Endothelial cell of umbilical vein (primary cell): Measurements from ENCODE around the gene CTNND2. TPM values are rescaled to one million over a fixed set of nuclear protein-coding genes. Genes with fewer than 3 reads are reported as not detected.

Source experiments
- BruUV-seq: library from RNA; stranded (reverse); fragments of 400-500 nt; replicated peaks from 2 replicates; lab custom pipeline; 2021; lab: Mats Ljungman, UMichigan
- CTCF ChIA-PET: fragments of 300-600, 350-600 bp; sonication (Branson Sonifier 250); formaldehyde crosslinking; loops from one replicate; lab custom pipeline; 2021; ENCODE audit warnings: antibody characterized with exemption, inconsistent platforms; lab: Charles Lee
- POLR2A ChIA-PET: fragments of 300-600, 350-600 bp; sonication (Branson Sonifier 250); formaldehyde crosslinking; loops from one replicate; lab custom pipeline; 2021; ENCODE audit warnings: antibody characterized with exemption, inconsistent platforms; lab: Charles Lee
- DNase-seq: peaks from one replicate; pipeline ENCODE4 v3.0.0-alpha.2; 2011; ENCODE audit warnings: low read depth, low spot score
- FAIRE-seq: peaks from 2 replicates; lab custom pipeline; 2011; peaks lifted over from hg19 to GRCh38; lab: Jason Lieb, UNC
- H2AFZ ChIP-seq: 2 replicates; pipeline ENCODE4 v1.6.0; 2012; ENCODE audit warnings: low read depth, low read length, control low read depth, inconsistent platforms
- H3K27ac ChIP-seq: 2 replicates; pipeline ENCODE4 v1.5.1; 2011; ENCODE audit warnings: low read depth, mild to moderate bottlenecking, control low read depth, low read length, moderate library complexity; ENCODE audit not compliant: insufficient read depth
- H3K27me3 ChIP-seq, 2 experiments: 2 replicates each; pipeline versions ENCODE4 v1.6.0 to v1.6.1; 2011; ENCODE audit warnings: low read length in 2 of 2, mixed read lengths in 1 of 2; ENCODE audit not compliant: control insufficient read depth in 2 of 2, insufficient read depth in 2 of 2
- H3K36me3 ChIP-seq, 2 experiments: 2 replicates in 1 of 2; 3 replicates in 1 of 2; pipeline ENCODE4 v1.5.1; 2011; ENCODE audit warnings: low read length in 2 of 2, mild to moderate bottlenecking in 1 of 2, moderate library complexity in 1 of 2; ENCODE audit not compliant: control insufficient read depth in 2 of 2, insufficient read depth in 2 of 2; ENCODE audit errors: extremely low read depth in 1 of 2
- H3K4me1 ChIP-seq: 3 replicates; pipeline ENCODE4 v1.5.1; 2011; ENCODE audit warnings: mild to moderate bottlenecking, low read length; ENCODE audit not compliant: control insufficient read depth, insufficient read depth; ENCODE audit errors: extremely low read depth
- H3K4me2 ChIP-seq: 2 replicates; pipeline ENCODE4 v1.6.1; 2011; ENCODE audit warnings: low read length, control low read depth, mixed read lengths; ENCODE audit not compliant: insufficient read depth
- H3K4me3 ChIP-seq, 3 experiments: fragments of 200-600 bp in 1 of 3; sonication (generic), shearing (Covaris generic) in 1 of 3; replicated peaks in 1 of 3; 2 replicates each; pipeline ENCODE4 v1.5.1; 2011 to 2016; ENCODE audit warnings: control low read depth in 3 of 3, low read length in 3 of 3, mild to moderate bottlenecking in 2 of 3, inconsistent platforms in 1 of 3, low read depth in 1 of 3, moderate library complexity in 1 of 3; ENCODE audit not compliant: insufficient read depth in 1 of 3
- H3K79me2 ChIP-seq: 2 replicates; pipeline ENCODE4 v1.6.0; 2012; ENCODE audit warnings: low read length, inconsistent platforms; ENCODE audit not compliant: control insufficient read depth, insufficient read depth
- H3K9ac ChIP-seq: replicated peaks from 2 replicates; pipeline ENCODE3; 2011; ENCODE audit warnings: low read length, control low read depth; ENCODE audit not compliant: insufficient read depth; ENCODE audit errors: extremely low read depth
- H3K9me1 ChIP-seq: replicated peaks from 3 replicates; pipeline ENCODE4 v1.6.0; 2011; ENCODE audit warnings: mild to moderate bottlenecking, low read length; ENCODE audit not compliant: control insufficient read depth, insufficient read depth; ENCODE audit errors: extremely low read depth
- H3K9me3 ChIP-seq: replicated peaks from 2 replicates; pipeline ENCODE4 v1.5.1; 2012; ENCODE audit warnings: low read length, inconsistent platforms; ENCODE audit not compliant: control insufficient read depth, insufficient read depth
- H4K20me1 ChIP-seq: replicated peaks from 2 replicates; pipeline ENCODE3; 2011; ENCODE audit warnings: mild to moderate bottlenecking, low read length; ENCODE audit not compliant: control insufficient read depth, insufficient read depth; ENCODE audit errors: extremely low read depth
- CTCF ChIP-seq, 2 donors: IDR thresholded peaks; 1 replicate in 1 of 2; 2 replicates in 1 of 2; pipeline ENCODE4 v1.5.1; 2011; ENCODE audit warnings: low read length in 2 of 2, mild to moderate bottlenecking in 2 of 2, moderate library complexity in 2 of 2, control low read depth in 1 of 2, inconsistent platforms in 1 of 2, low read depth in 1 of 2; ENCODE audit not compliant: insufficient read depth in 1 of 2; ENCODE audit errors: extremely low read depth in 1 of 2
- EZH2 ChIP-seq: IDR thresholded peaks from 2 replicates; pipeline ENCODE4 v1.6.1; 2012; ENCODE audit warnings: borderline replicate concordance, low read depth, mild to moderate bottlenecking, moderate library complexity, low read length, inconsistent platforms; ENCODE audit not compliant: severe bottlenecking
- FOS ChIP-seq: IDR thresholded peaks from 2 replicates; pipeline ENCODE4 v1.6.1; 2011; ENCODE audit warnings: mild to moderate bottlenecking, low read length, moderate library complexity, borderline replicate concordance; ENCODE audit not compliant: insufficient read depth
- GATA2 ChIP-seq: IDR thresholded peaks from 2 replicates; pipeline ENCODE4 v1.7.0; 2011; ENCODE audit warnings: low read depth, mild to moderate bottlenecking, moderate library complexity, mixed read lengths, low read length; ENCODE audit not compliant: insufficient read length, insufficient read depth
- JUN ChIP-seq: IDR thresholded peaks from 2 replicates; pipeline ENCODE4 v1.6.1; 2011; ENCODE audit warnings: borderline replicate concordance, low read depth; ENCODE audit not compliant: insufficient read length, insufficient read depth
- MAX ChIP-seq: IDR thresholded peaks from 2 replicates; pipeline ENCODE4 v1.6.1; 2011; ENCODE audit not compliant: insufficient read depth, insufficient read length
- MYC ChIP-seq: IDR thresholded peaks from one replicate; pipeline ENCODE4 v1.6.1; 2011; ENCODE audit warnings: mild to moderate bottlenecking, low read depth, low read length
- POLR2A ChIP-seq: IDR thresholded peaks from 2 replicates; pipeline ENCODE4 v1.6.1; 2012; ENCODE audit warnings: low read depth, mild to moderate bottlenecking, control low read depth, low read length
- POLR2AphosphoS5 ChIP-seq: IDR thresholded peaks from 2 replicates; pipeline ENCODE4 v1.6.1; 2012; ENCODE audit warnings: low read depth, mild to moderate bottlenecking, control low read depth, low read length, moderate library complexity; ENCODE audit not compliant: insufficient read depth
- dilution Hi-C: fragments of 300-500 bp; cut with MboI; formaldehyde crosslinking; loops from one replicate; pipeline ENCODE4 v1.15.0; 2019; ENCODE audit warnings: low sequenced_read_pairs; ENCODE audit not compliant: extremely low pct_ligation_motif_present
- intact Hi-C: fragments of 100-400 bp; cut with micrococcal nuclease; formaldehyde crosslinking; loops from one replicate; pipeline ENCODE4 v1.10.0; 2022
- polyA plus RNA-seq, 4 experiments: library from polyadenylated mRNA; depleted of rRNA in 3 of 4; stranded (reverse) in 3 of 4; unstranded in 1 of 4; fragments of >200 nt; gene quantifications; 2 replicates each; pipeline versions ENCODE4 v1.2.1 to v1.2.3, GENCODE V29; 2011 to 2012; ENCODE audit warnings: missing spikeins in 1 of 4
- total RNA-seq: library from RNA; stranded (reverse); gene quantifications from 2 replicates; pipeline ENCODE4 v1.2.3, GENCODE V29; 2021

The CTNND2 gene
- total and polyA plus RNA-seq, 2 donors (not counting 3 experiments of a cell fraction or from before 2014, with no cell fraction given), result not detected

- H3K4me3 ChIP-seq, result no peak overlapping the region
- FAIRE-seq (no peak), DNase-seq (no peak)
- H3K27ac ChIP-seq, result no peak overlapping the region
- intact Hi-C loops (no loop called here), dilution Hi-C loops (no loop called here)
- ChIA-PET POLR2A (no interaction called here), CTCF (no interaction called here)
- BruUV-seq, result no TSS peak
- no peaks in the 10 kb centered on the region for H3K27me3 ChIP-seq
- peaks cover 5% of the 10 kb centered on the region for H3K9me3 ChIP-seq
- H3K4me1 ChIP-seq, result no peaks in the 10 kb centered on the region
- no peak overlapping the region for H3K9ac ChIP-seq
- H3K79me2 ChIP-seq, result no peaks in the 10 kb centered on the region
- H4K20me1 ChIP-seq, result no peaks in the 10 kb centered on the region
- H3K9me1 ChIP-seq, result no peaks in the 10 kb centered on the region
- H3K4me2 ChIP-seq, result no peak overlapping the region
- H3K36me3 ChIP-seq, result no peaks in the 10 kb centered on the region
- no peak overlapping the region for H2AFZ ChIP-seq
- TF ChIP-seq FOS (no peak), JUN (no peak), EZH2 (no peak), POLR2AphosphoS5 (no peak), MYC (no peak), GATA2 (no peak), MAX (no peak), CTCF (IDR thresholded peaks at IDR 0.05; ENCODE audit: extremely low read depth in 1 of 2, insufficient read depth in 1 of 2, low read depth in 1 of 2, low read length in 2 of 2) (no peak), POLR2A (no peak)
These were observed 293.2 kb downstream of the CTNND2 start for GRCh38 chr5:11611011-11611410.
